ENCODE data around the gene HMGN3. TPM values are rescaled to one million over a fixed set of nuclear protein-coding genes. Genes with fewer than 3 reads are reported as not detected.

HMGN3 gene
- total RNA-seq, 2 experiments from 2014 or later = 59.4 to 60.1 TPM

GRCh38 chr6:79227445-79227844 lies 7.0 kb downstream of the HMGN3 start:
- ChIA-PET POLR2A (no interaction called here), CTCF (no interaction called here)
- peaks cover 6% of the 10 kb centered on the region for H3K36me3 Mint-ChIP-seq (ENCODE audit: low read depth)
- no peak overlapping the region for H3K4me3 Mint-ChIP-seq
- peaks cover 6% of the 10 kb centered on the region for H3K4me1 Mint-ChIP-seq
- no peak overlapping the region for H3K27ac Mint-ChIP-seq
- H3K27me3 Mint-ChIP-seq = no peaks in the 10 kb centered on the region
- H3K9me3 Mint-ChIP-seq = no peaks in the 10 kb centered on the region
- DNase-seq = no peak

DNA sequence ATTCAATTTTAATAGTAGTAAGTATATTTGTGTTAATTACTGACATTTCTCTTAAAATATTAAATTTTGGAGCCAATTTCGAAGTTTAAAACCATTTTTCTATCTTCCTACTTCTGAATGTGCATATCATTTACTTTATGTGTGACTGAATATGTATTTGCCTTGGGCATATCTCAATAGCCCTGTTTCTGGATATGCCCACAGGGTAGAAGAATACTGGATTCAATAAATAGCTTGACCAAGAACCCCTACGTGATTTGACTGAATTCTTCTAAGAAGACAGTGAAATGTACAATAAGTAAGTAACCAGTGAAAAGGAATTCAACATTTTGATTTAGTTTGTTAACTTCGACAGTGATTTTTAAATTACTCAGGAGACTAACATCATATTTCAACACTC lies 7.8 kb downstream of the HMGN3 start:
- Mint-ChIP-seq H3K36me3 (ENCODE audit: low read depth) (peaks cover 4% of the 10 kb centered on the region), H3K4me1 (peaks cover under 1% of the 10 kb centered on the region), H3K27me3 (no peaks in the 10 kb centered on the region), H3K9me3 (no peaks in the 10 kb centered on the region), H3K27ac (no peak overlapping the region), H3K4me3 (no peak overlapping the region)
- DNase-seq = no peak
- CTCF ChIA-PET = no interaction called here
- POLR2A ChIA-PET = no interaction called here

DNA sequence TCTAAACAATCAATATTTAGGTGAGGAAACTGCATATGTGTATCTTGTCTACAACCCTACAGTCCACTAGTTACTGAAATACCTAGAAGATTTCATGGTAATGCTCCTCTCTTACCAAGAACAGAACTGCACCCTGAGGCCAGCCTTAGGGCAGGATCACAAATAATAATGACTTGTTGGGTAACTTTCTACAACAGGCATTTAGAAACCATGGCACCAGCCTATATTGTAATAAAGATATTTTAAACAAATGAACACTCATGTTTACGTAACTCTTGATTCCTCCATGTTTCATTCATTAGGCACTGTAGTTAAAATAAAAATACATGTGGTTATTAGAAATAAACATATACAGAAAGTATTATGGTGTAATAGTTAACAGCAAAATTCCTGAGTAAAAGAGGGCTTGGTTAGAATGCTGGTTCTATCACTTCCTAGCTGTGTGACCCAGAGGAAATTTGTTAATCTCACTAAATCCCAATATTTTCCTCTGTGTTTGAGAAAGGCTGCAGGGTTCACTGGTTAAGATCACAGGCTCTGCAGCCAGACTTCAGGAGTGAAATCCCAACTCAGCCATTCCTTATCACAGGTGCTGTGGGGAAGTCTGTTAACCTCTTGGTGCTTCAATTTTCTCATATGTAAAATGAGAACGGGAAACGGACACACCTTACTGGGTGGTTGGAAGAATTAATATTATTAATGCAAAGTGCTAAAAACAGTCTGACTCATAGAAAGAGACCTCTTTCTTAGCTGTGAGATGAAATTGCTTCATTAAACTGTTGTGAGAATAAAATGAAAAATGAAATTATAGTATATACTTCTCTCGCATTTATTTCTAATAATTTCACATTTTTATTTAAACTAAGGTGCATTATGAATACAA lies 8.5 kb downstream of the HMGN3 start:
- no peak overlapping the region for H3K4me3 Mint-ChIP-seq
- ChIA-PET CTCF (no interaction called here), POLR2A (no interaction called here)
- H3K36me3 Mint-ChIP-seq (ENCODE audit: low read depth) = peaks cover 2% of the 10 kb centered on the region
- H3K9me3 Mint-ChIP-seq = no peaks in the 10 kb centered on the region
- DNase-seq = no peak
- H3K27me3 Mint-ChIP-seq = no peaks in the 10 kb centered on the region
- H3K27ac Mint-ChIP-seq = no peak overlapping the region
- H3K4me1 Mint-ChIP-seq = no peaks in the 10 kb centered on the region

DNA sequence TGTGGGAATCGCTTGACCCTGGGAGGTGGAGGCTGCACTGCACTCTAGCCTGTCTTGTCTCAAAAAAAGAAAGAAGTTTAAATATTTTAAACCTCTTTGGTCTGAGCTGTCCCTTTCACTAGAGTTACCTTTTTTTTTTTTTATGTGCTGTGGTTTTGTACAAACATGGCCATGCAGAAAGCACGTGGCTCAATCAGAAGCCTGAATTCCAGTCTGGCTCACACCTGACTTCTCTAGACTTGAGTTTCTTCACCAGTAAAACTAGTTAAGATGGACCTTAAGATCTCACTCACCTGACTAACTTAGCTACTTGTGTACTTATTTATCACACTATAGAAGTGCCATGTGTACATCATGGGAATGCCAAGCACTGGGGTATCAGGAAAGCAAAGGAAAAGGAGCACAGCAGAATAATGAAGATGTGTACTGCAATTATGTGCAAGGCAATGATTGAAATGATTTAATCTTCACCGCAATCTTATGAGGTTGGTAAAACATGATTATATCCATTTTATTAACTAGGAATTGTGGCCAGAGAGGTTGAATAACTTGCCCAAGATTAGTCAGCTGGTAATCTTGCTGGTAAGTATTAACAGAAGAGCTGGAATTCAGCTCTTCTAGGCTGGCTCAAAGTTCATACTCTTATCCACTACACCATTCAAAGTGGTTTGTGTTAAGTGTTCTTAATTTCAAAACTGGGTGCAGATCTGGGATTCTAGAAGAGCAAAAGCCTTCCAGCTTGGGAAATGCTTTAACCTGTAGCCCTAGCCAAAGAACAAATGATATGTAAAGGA lies 10.7 kb downstream of the HMGN3 start:
- no peak overlapping the region for H3K4me3 Mint-ChIP-seq
- H3K27ac Mint-ChIP-seq = no peak overlapping the region
- H3K27me3 Mint-ChIP-seq = no peaks in the 10 kb centered on the region
- ChIA-PET POLR2A (no interaction called here), CTCF (interaction anchor here (1.0 kb wide), 2 partner anchors 16 to 18 kb away, joined by 3 read pairs; no protein-coding TSS in a partner anchor)
- no peak for DNase-seq
- H3K36me3 Mint-ChIP-seq (ENCODE audit: low read depth) = peaks cover 3% of the 10 kb centered on the region
- H3K4me1 Mint-ChIP-seq = no peaks in the 10 kb centered on the region
- H3K9me3 Mint-ChIP-seq = no peaks in the 10 kb centered on the region

- Mint-ChIP-seq H3K4me1 (no peaks in the 10 kb centered on the region), H3K36me3 (ENCODE audit: low read depth) (peaks cover 5% of the 10 kb centered on the region), H3K4me3 (no peak overlapping the region), H3K27ac (no peak overlapping the region), H3K27me3 (no peaks in the 10 kb centered on the region), H3K9me3 (no peaks in the 10 kb centered on the region)
- ChIA-PET CTCF (no interaction called here), POLR2A (no interaction called here)
- DNase-seq = no peak
These were observed 19.2 kb downstream of the HMGN3 start for GRCh38 chr6:79215213-79215824.

- no peak for DNase-seq
- Mint-ChIP-seq H3K36me3 (ENCODE audit: low read depth) (peaks cover 4% of the 10 kb centered on the region), H3K27ac (no peak overlapping the region), H3K27me3 (no peaks in the 10 kb centered on the region), H3K4me1 (no peaks in the 10 kb centered on the region), H3K9me3 (no peaks in the 10 kb centered on the region), H3K4me3 (no peak overlapping the region)
- ChIA-PET CTCF (no interaction called here), POLR2A (no interaction called here)
These were observed 21.6 kb downstream of the HMGN3 start for GRCh38 chr6:79212859-79213258.

DNA sequence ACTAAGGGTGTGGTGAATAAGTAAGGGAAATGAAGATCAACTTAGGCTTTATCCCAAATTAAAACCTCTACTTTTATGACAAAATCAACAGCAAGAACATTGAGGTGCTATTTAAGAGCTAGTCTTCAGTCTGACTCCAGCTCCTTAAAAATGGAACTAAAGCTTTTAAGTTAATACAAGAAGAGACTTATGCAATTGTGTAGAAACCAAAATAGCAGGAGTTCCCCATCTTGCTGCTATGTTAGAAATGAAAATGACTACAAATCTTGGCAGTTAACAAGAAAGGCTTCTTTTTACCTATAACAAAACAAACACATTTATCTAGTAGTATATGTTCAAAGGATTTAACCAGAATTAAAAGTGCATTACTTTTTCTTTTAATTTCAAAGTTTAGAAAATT lies 25.7 kb downstream of the HMGN3 start:
- Mint-ChIP-seq H3K4me1 (no peaks in the 10 kb centered on the region), H3K9me3 (no peaks in the 10 kb centered on the region), H3K4me3 (no peak overlapping the region)

DNA sequence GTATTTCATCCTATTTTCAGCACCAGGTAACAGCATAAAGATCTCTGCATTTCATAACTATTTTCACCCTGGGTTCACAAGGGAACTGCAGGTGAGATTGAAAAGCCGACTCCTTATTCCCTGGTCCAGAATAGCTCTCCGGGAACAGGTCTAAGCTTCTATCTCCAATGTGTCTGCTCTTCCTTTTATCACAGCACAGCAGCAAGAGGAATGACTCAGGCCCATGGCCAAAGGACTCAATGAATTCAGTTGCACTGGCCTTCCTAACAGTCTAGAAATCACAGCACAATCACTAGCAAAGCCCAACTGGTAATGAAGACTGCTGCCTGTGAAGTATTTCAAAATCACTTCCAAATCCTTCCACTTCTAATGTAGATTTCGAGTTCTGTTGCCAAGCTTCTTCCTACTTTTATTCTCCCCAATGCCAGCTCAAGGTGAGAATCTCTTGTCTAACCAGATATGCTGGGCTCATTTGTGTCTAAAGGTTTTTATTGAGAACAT lies 30.7 kb downstream of the HMGN3 start:
- Mint-ChIP-seq H3K36me3 (ENCODE audit: low read depth) (peaks cover 22% of the 10 kb centered on the region), H3K4me3 (no peak overlapping the region), H3K4me1 (no peaks in the 10 kb centered on the region), H3K9me3 (no peaks in the 10 kb centered on the region), H3K27ac (no peak overlapping the region), H3K27me3 (no peaks in the 10 kb centered on the region)
- DNase-seq = no peak
- ChIA-PET POLR2A (no interaction called here), CTCF (interaction anchor here (0.6 kb wide), 1 partner anchor 87 kb away, joined by 4 read pairs; no protein-coding TSS in a partner anchor)

More for the DNA sequence above, 25.7 kb downstream of the HMGN3 start:
- CTCF ChIA-PET = no interaction called here
- Mint-ChIP-seq H3K27me3 (no peaks in the 10 kb centered on the region), H3K36me3 (ENCODE audit: low read depth) (peaks cover 14% of the 10 kb centered on the region), H3K27ac (no peak overlapping the region)
- no peak for DNase-seq
- POLR2A ChIA-PET = no interaction called here

DNA sequence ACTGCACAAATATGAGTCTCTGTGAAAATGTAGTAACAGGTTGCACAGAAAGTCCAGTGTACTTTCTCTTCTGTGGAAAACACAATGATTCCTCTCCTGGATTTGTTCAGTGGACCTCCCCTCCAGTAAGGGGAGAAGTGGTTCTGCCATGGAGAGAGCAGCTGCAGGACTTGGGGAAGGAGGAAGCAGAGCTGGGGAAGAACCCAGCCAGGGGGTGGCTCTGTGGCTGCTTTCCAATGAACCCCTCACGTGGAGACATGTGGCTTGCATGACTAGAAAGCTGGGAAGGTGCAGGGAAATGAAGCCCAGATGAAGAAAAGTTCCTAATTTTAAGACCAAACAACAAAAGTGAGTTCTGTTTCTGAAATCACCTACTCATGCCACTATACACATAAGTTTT lies 31.9 kb downstream of the HMGN3 start:
- Mint-ChIP-seq H3K27ac (no peak overlapping the region), H3K4me1 (no peaks in the 10 kb centered on the region), H3K4me3 (no peak overlapping the region), H3K9me3 (no peaks in the 10 kb centered on the region), H3K27me3 (no peaks in the 10 kb centered on the region), H3K36me3 (ENCODE audit: low read depth) (peaks cover 22% of the 10 kb centered on the region)
- CTCF ChIA-PET = no interaction called here
- no peak for DNase-seq
- POLR2A ChIA-PET = no interaction called here

GRCh38 chr6:79201983-79202382 lies 32.5 kb downstream of the HMGN3 start:
- POLR2A ChIA-PET = no interaction called here
- Mint-ChIP-seq H3K36me3 (ENCODE audit: low read depth) (peaks cover 18% of the 10 kb centered on the region), H3K9me3 (no peaks in the 10 kb centered on the region), H3K27me3 (no peaks in the 10 kb centered on the region), H3K4me3 (no peak overlapping the region), H3K27ac (no peak overlapping the region), H3K4me1 (no peaks in the 10 kb centered on the region)
- CTCF ChIA-PET = no interaction called here
- DNase-seq = no peak

- DNase-seq = no peak
- Mint-ChIP-seq H3K36me3 (ENCODE audit: low read depth) (peaks cover 15% of the 10 kb centered on the region), H3K27me3 (no peaks in the 10 kb centered on the region), H3K4me1 (no peaks in the 10 kb centered on the region), H3K27ac (no peak overlapping the region), H3K4me3 (no peak overlapping the region), H3K9me3 (no peaks in the 10 kb centered on the region)
- ChIA-PET CTCF (no interaction called here), POLR2A (no interaction called here)
These were observed 33.3 kb downstream of the HMGN3 start for GRCh38 chr6:79201143-79201542.

DNA sequence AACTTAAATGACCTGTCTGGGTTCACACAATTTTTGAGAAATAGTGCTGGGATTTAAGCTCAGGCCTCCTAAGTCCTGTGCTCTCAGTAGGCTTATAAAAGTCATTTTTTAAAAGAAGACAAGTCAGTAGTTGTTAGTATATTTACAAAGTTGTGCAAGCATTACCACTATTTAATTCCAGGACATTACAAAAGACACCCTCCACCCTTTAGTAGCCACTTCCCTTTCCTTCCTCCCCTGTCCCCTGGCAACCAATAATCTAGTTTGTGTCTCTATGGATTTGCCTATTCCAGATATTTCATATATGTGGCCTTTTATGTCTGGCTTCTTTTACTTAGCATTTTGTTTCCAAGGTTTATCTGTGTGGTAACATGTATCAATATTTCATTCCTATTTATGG lies 37.6 kb downstream of the HMGN3 start:
- CTCF ChIA-PET = no interaction called here
- Mint-ChIP-seq H3K27me3 (no peaks in the 10 kb centered on the region), H3K4me1 (no peaks in the 10 kb centered on the region), H3K36me3 (ENCODE audit: low read depth) (peaks cover 3% of the 10 kb centered on the region), H3K27ac (no peak overlapping the region), H3K4me3 (no peak overlapping the region), H3K9me3 (peaks cover 8% of the 10 kb centered on the region)
- no peak for DNase-seq
- POLR2A ChIA-PET = no interaction called here

DNA sequence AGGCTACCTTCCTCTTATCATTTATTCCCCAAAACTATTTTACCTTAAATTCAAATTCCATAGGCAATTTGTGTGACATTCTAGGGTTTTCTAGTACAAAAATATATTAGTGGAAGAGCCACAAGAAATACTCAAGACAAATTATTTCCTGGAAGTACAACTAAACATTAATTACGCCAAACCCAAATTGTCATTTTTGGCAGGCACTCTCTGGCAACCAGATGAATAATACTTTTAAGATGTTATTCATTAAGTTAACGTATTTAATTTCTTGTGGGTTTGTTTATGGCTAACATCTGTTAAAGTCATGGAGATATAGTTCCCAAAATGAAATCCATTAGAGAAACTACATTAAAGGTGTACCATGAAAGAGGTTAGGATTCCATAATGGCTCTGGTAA lies 40.5 kb downstream of the HMGN3 start:
- H3K27me3 Mint-ChIP-seq = no peaks in the 10 kb centered on the region
- H3K4me3 Mint-ChIP-seq = no peak overlapping the region
- CTCF ChIA-PET = no interaction called here
- peaks cover 13% of the 10 kb centered on the region for H3K9me3 Mint-ChIP-seq
- POLR2A ChIA-PET = no interaction called here
- no peaks in the 10 kb centered on the region for H3K4me1 Mint-ChIP-seq
- H3K36me3 Mint-ChIP-seq (ENCODE audit: low read depth) = no peaks in the 10 kb centered on the region
- H3K27ac Mint-ChIP-seq = no peak overlapping the region
- DNase-seq = no peak
